Measurements from ENCODE around the gene IGFL4.

- TF ChIP-seq POLR2AphosphoS5 (IDR thresholded peaks at IDR 0.05; ENCODE audit: borderline replicate concordance, low read depth, low read length) (no peak), EZH2 (IDR thresholded peaks at IDR 0.05) (no peak)
Observed at GRCh38 chr19:46014534-46014933, 26.3 kb downstream of the IGFL4 start.
